SU-DHL-6 (cell line): ENCODE measurements around the gene HTR2C.

ENCODE experiments used
- H2AFZ ChIP-seq: fragments of 200-600 bp; sonication (generic); 2 replicates; pipeline ENCODE4 v1.6.1; 2014; ENCODE audit warnings: low read depth, mild to moderate bottlenecking, moderate library complexity, mixed read lengths, antibody characterized with exemption, low read length; ENCODE audit not compliant: severe bottlenecking
- H3F3A ChIP-seq: fragments of 200-600 bp; shearing (Covaris generic); 2 replicates; pipeline ENCODE4 v1.6.0; 2016; ENCODE audit warnings: antibody characterized with exemption, mild to moderate bottlenecking; ENCODE audit not compliant: insufficient read depth
- H3K27ac ChIP-seq: fragments of 200-600 bp; sonication (generic); 2 replicates; pipeline ENCODE4 v1.5.1; 2016; ENCODE audit warnings: low read depth, mild to moderate bottlenecking, low read length, moderate library complexity, mixed read lengths
- H3K27me3 ChIP-seq: fragments of 200-600 bp; sonication (generic), shearing (Covaris generic); 2 replicates; pipeline ENCODE4 v1.6.0; 2014; ENCODE audit warnings: mild to moderate bottlenecking, low read length
- H3K36me3 ChIP-seq: fragments of 200-600 bp; sonication (generic); 2 replicates; pipeline ENCODE4 v1.6.1; 2014; ENCODE audit warnings: mild to moderate bottlenecking, low read length, mixed read lengths
- H3K4me2 ChIP-seq: fragments of 300-600, 200-600 bp; shearing (Covaris generic), sonication (generic); 2 replicates; pipeline ENCODE4 v1.6.0; 2014; ENCODE audit warnings: low read length, low read depth, mild to moderate bottlenecking; ENCODE audit not compliant: poor library complexity, severe bottlenecking
- H3K4me3 ChIP-seq: fragments of 200-600 bp; sonication (generic); 2 replicates; pipeline ENCODE4 v1.5.1; 2014; ENCODE audit warnings: antibody characterized with exemption, low read length, mild to moderate bottlenecking, mixed read lengths; ENCODE audit not compliant: insufficient read depth, poor library complexity, severe bottlenecking
- H3K79me2 ChIP-seq: fragments of 200-600 bp; sonication (generic); 2 replicates; pipeline ENCODE4 v1.6.1; 2014; ENCODE audit warnings: mild to moderate bottlenecking, low read length, moderate library complexity; ENCODE audit not compliant: insufficient read depth
- H3K9ac ChIP-seq: fragments of 200-600 bp; sonication (generic); 2 replicates; pipeline ENCODE4 v1.7.0; 2014; ENCODE audit warnings: mild to moderate bottlenecking, low read length
- H3K9me2 ChIP-seq: fragments of 200-600 bp; sonication (generic); replicated peaks from 2 replicates; pipeline ENCODE4 v1.6.1; 2014; ENCODE audit warnings: low read length; ENCODE audit not compliant: insufficient read depth
- H3K9me3 ChIP-seq: fragments of 200-600 bp; sonication (generic); 2 replicates; pipeline ENCODE4 v1.6.1; 2014; ENCODE audit warnings: low read length, mixed read lengths; ENCODE audit not compliant: insufficient read depth
- H4K20me1 ChIP-seq: fragments of 200-600 bp; sonication (generic); 2 replicates; pipeline ENCODE4 v1.6.1; 2014; ENCODE audit warnings: low read depth, mild to moderate bottlenecking, antibody characterized with exemption, low read length, moderate library complexity, mixed read lengths
- CTCF ChIP-seq: fragments of 200-600 bp; sonication (generic); IDR thresholded peaks from one replicate; pipeline ENCODE4 v1.5.1; 2017; ENCODE audit warnings: antibody characterized with exemption, mild to moderate bottlenecking, low read length, moderate library complexity; ENCODE audit not compliant: insufficient read depth, poor library complexity, severe bottlenecking
- EZH2phosphoT487 ChIP-seq: fragments of 200-600 bp; sonication (generic), shearing (Covaris generic); conservative IDR thresholded peaks from 2 replicates; pipeline ENCODE4 v1.6.1; 2018; ENCODE audit warnings: mild to moderate bottlenecking, antibody characterized with exemption, low read length, moderate library complexity, mixed read lengths

Gene HTR2C

GRCh38 chrX:114797494-114797893 is 213.6 kb downstream of the HTR2C start:
- H3K36me3 ChIP-seq, result no peaks in the 10 kb centered on the region
- H3K9ac ChIP-seq, result no peak overlapping the region
- TF ChIP-seq EZH2phosphoT487, result no peak
- TF ChIP-seq CTCF, result no peak
- H3K79me2 ChIP-seq, result no peaks in the 10 kb centered on the region
- H3K9me2 ChIP-seq, result no peaks in the 10 kb centered on the region
- no peak overlapping the region for H2AFZ ChIP-seq
- H3K9me3 ChIP-seq, result no peaks in the 10 kb centered on the region
- no peak overlapping the region for H3K4me2 ChIP-seq
- no peaks in the 10 kb centered on the region for H3K27me3 ChIP-seq
- H3K4me3 ChIP-seq, result no peak overlapping the region
- H3F3A ChIP-seq, result no peaks in the 10 kb centered on the region
- H3K27ac ChIP-seq, result no peak overlapping the region
- H4K20me1 ChIP-seq, result no peaks in the 10 kb centered on the region

- no peaks in the 10 kb centered on the region for H3K9me3 ChIP-seq
- no peak overlapping the region for H3K27ac ChIP-seq
- H3K36me3 ChIP-seq, result no peaks in the 10 kb centered on the region
- H3F3A ChIP-seq, result no peaks in the 10 kb centered on the region
- TF ChIP-seq EZH2phosphoT487, result no peak
- TF ChIP-seq CTCF, result no peak
- no peaks in the 10 kb centered on the region for H3K79me2 ChIP-seq
- no peaks in the 10 kb centered on the region for H3K27me3 ChIP-seq
- H3K4me2 ChIP-seq, result no peak overlapping the region
- no peak overlapping the region for H2AFZ ChIP-seq
- H3K4me3 ChIP-seq, result no peak overlapping the region
- no peaks in the 10 kb centered on the region for H4K20me1 ChIP-seq
- H3K9ac ChIP-seq, result no peak overlapping the region
- H3K9me2 ChIP-seq, result no peaks in the 10 kb centered on the region
Measured at GRCh38 chrX:114798907-114799306, 215.0 kb downstream of the HTR2C start.

GRCh38 chrX:114800719-114801118 is 216.8 kb downstream of the HTR2C start:
- TF ChIP-seq EZH2phosphoT487 (no peak), CTCF (no peak)
- no peak overlapping the region for H3K27ac ChIP-seq
- no peak overlapping the region for H3K4me3 ChIP-seq
- H3K27me3 ChIP-seq, result no peaks in the 10 kb centered on the region
- no peak overlapping the region for H3K4me2 ChIP-seq
- H2AFZ ChIP-seq, result no peak overlapping the region
- H3K9ac ChIP-seq, result no peak overlapping the region
- H3K36me3 ChIP-seq, result no peaks in the 10 kb centered on the region
- no peaks in the 10 kb centered on the region for H3K9me2 ChIP-seq
- H4K20me1 ChIP-seq, result no peaks in the 10 kb centered on the region
- H3K79me2 ChIP-seq, result no peaks in the 10 kb centered on the region
- no peaks in the 10 kb centered on the region for H3F3A ChIP-seq
- no peaks in the 10 kb centered on the region for H3K9me3 ChIP-seq
